Kidney (tissue), 14 donors: ENCODE measurements around the gene CLIC5. TPM values are rescaled to one million over a fixed set of nuclear protein-coding genes. Genes with fewer than 3 reads are reported as not detected.

Experiments used
- DNase-seq, 5 donors: peaks; one replicate each; pipeline ENCODE4 v3.0.0-alpha.2; 2013 to 2020
- FAIRE-seq: peaks from 2 replicates; lab custom pipeline; 2012; peaks lifted over from hg19 to GRCh38; lab: Jason Lieb, UNC
- H3K27ac ChIP-seq, 2 donors: one replicate each; pipeline ENCODE4 v1.7.0; 2013; ENCODE audit warnings: low read depth in 2 of 2, low read length in 2 of 2, inconsistent platforms in 1 of 2
- H3K27me3 ChIP-seq: one replicate; pipeline ENCODE4 v1.7.1; 2013; ENCODE audit warnings: low read length, inconsistent platforms; ENCODE audit not compliant: control insufficient read depth, insufficient read depth
- H3K36me3 ChIP-seq, 3 donors: one replicate each; pipeline versions ENCODE4 v1.7.0 to v1.7.1; 2013; ENCODE audit warnings: low read length in 3 of 3, control low read depth in 1 of 3, inconsistent platforms in 1 of 3; ENCODE audit not compliant: insufficient read depth in 3 of 3, control insufficient read depth in 2 of 3
- H3K4me1 ChIP-seq, 3 donors: one replicate each; pipeline versions ENCODE4 v1.7.0 to v1.7.1; 2013; ENCODE audit warnings: low read length in 3 of 3, inconsistent platforms in 1 of 3, low read depth in 1 of 3; ENCODE audit not compliant: control insufficient read depth in 2 of 3, insufficient read depth in 2 of 3
- H3K4me3 ChIP-seq, 3 donors: one replicate each; pipeline versions ENCODE4 v1.7.0 to v1.8.1; 2013; ENCODE audit warnings: low read length in 3 of 3, control low read depth in 1 of 3, inconsistent platforms in 1 of 3
- H3K9ac ChIP-seq, 3 donors: one replicate each; pipeline versions ENCODE4 v1.7.0 to v1.7.1; 2013; ENCODE audit warnings: low read length in 3 of 3, control low read depth in 1 of 3, inconsistent platforms in 1 of 3
- H3K9me3 ChIP-seq, 3 donors: one replicate each; pipeline versions ENCODE4 v1.7.0 to v1.7.1; 2013; ENCODE audit warnings: low read length in 3 of 3, control low read depth in 1 of 3, inconsistent platforms in 1 of 3; ENCODE audit not compliant: control insufficient read depth in 2 of 3, insufficient read depth in 1 of 3
- CTCF ChIP-seq: IDR thresholded peaks from 3 replicates; pipeline ENCODE4 v1.5.1; 2012; ENCODE audit warnings: mild to moderate bottlenecking, moderate library complexity, borderline replicate concordance; ENCODE audit not compliant: insufficient read depth; ENCODE audit errors: extremely low read depth
- intact Hi-C: fragments of 100-400 bp; cut with DNase I; formaldehyde crosslinking; loops from one replicate; pipeline ENCODE4 v1.11.1; 2022
- polyA plus RNA-seq: library from polyadenylated mRNA; stranded (reverse); fragments of 350-450 nt; fragmentation: Illumina TruSeq; extraction: RNeasy Lipid Tissue Mini Kit (QIAGEN cat#74804); gene quantifications from one replicate; pipeline ENCODE4 v1.2.3, GENCODE V29; 2014; ENCODE audit warnings: low read depth, low replicate concordance; ENCODE audit not compliant: insufficient read depth
- total RNA-seq: library from RNA; stranded (reverse); fragmentation: NEBNext Ultra II Directional; extraction: Animal tissue kit (Norgen Biotek cat#: 25700); gene quantifications from one replicate; pipeline ENCODE4 v1.2.1, GENCODE V29; 2021
- donor health status: control.
- donor health status: control.
- donor health status: control.
- donor health status: control.
- donor health status: control.
- donor health status: DM: yes; HTN: yes; CAD: no.
- donor health status: Normal renal cell carcinoma (clear cell type).

Gene CLIC5
- total and polyA plus RNA-seq, 2 donors from 2014 or later = 7.4 to 54.3 TPM

- FAIRE-seq (no peak), DNase-seq (no peak)
- no peaks in the 10 kb centered on the region for H3K27me3 ChIP-seq
- H3K9ac ChIP-seq = no peak overlapping the region
- TF ChIP-seq CTCF = no peak
- no peaks in the 10 kb centered on the region for H3K36me3 ChIP-seq
- H3K4me1 ChIP-seq = no peaks in the 10 kb centered on the region
- no peaks in the 10 kb centered on the region for H3K9me3 ChIP-seq
- no peak overlapping the region for H3K27ac ChIP-seq
- no peak overlapping the region for H3K4me3 ChIP-seq
- intact Hi-C loops = no loop called here
These were observed 99.7 kb downstream of the CLIC5 start for GRCh38 chr6:45915780-45916468.

- no peak for DNase-seq
- intact Hi-C loops = no loop called here
- Histone ChIP-seq H3K36me3 (no peaks in the 10 kb centered on the region), H3K27ac (no peak overlapping the region), H3K4me1 (no peaks in the 10 kb centered on the region), H3K4me3 (no peak overlapping the region), H3K27me3 (no peaks in the 10 kb centered on the region), H3K9ac (no peak overlapping the region), H3K9me3 (no peaks in the 10 kb centered on the region)
- no peak for FAIRE-seq
- TF ChIP-seq CTCF = no peak
These were observed 104.0 kb downstream of the CLIC5 start for GRCh38 chr6:45911691-45912090.

- Histone ChIP-seq H3K27ac (no peak overlapping the region), H3K27me3 (no peaks in the 10 kb centered on the region), H3K9me3 (no peaks in the 10 kb centered on the region), H3K36me3 (no peaks in the 10 kb centered on the region), H3K4me1 (no peaks in the 10 kb centered on the region), H3K9ac (no peak overlapping the region), H3K4me3 (no peak overlapping the region)
- no peak for TF ChIP-seq CTCF
- intact Hi-C loops = no loop called here
- DNase-seq = no peak
- no peak for FAIRE-seq
These were observed 111.7 kb downstream of the CLIC5 start for GRCh38 chr6:45903959-45904358.

- Histone ChIP-seq H3K27me3 (no peaks in the 10 kb centered on the region), H3K4me1 (no peaks in the 10 kb centered on the region), H3K4me3 (no peak overlapping the region), H3K36me3 (no peaks in the 10 kb centered on the region), H3K9me3 (no peaks in the 10 kb centered on the region), H3K9ac (no peak overlapping the region), H3K27ac (no peak overlapping the region)
- intact Hi-C loops = no loop called here
- FAIRE-seq (no peak), DNase-seq (no peak)
- TF ChIP-seq CTCF = no peak
These were observed 112.7 kb downstream of the CLIC5 start for GRCh38 chr6:45902984-45903383.
